Tibial nerve (tissue), 4 donors: ENCODE data around the gene TOMM20. TPM values are rescaled to one million over a fixed set of nuclear protein-coding genes. Genes with fewer than 3 reads are reported as not detected.
"Not testable (repeated sequence)": the region's sequence is repeated elsewhere in the genome, so short reads cannot be mapped to it uniquely, and the experiment has no call there.

Experiments
- DNase-seq, 2 donors: peaks; one replicate each; pipeline ENCODE4 v3.0.0-alpha.2; 2019; ENCODE audit warnings: low spot score in 2 of 2
- H3K27ac ChIP-seq, 4 donors: fragments of 200-600 bp; sonication (generic) in 3 of 4; one replicate each; pipeline ENCODE4 v1.5.1; 2017 to 2019; ENCODE audit warnings: mild to moderate bottlenecking in 1 of 4
- H3K27me3 ChIP-seq, 2 donors: fragments of 200-600 bp; sonication (generic) in 1 of 2; one replicate each; pipeline versions ENCODE4 v1.5.1 to v1.6.0; 2017 to 2019
- H3K36me3 ChIP-seq, 3 donors: fragments of 200-600 bp; sonication (generic); one replicate each; pipeline ENCODE4 v1.5.1; 2018 to 2019
- H3K4me1 ChIP-seq, 4 donors: fragments of 200-600 bp; sonication (generic) in 3 of 4; one replicate each; pipeline ENCODE4 v1.5.1; 2017 to 2019
- H3K4me3 ChIP-seq, 4 donors: fragments of 200-600 bp; sonication (generic) in 3 of 4; one replicate each; pipeline ENCODE4 v1.5.1; 2017 to 2019; ENCODE audit warnings: mild to moderate bottlenecking in 1 of 4, moderate library complexity in 1 of 4
- H3K9me3 ChIP-seq, 4 donors: fragments of 200-600 bp; sonication (generic) in 3 of 4; one replicate each; pipeline ENCODE4 v1.5.1; 2017 to 2019
- CTCF ChIP-seq, 5 experiments: fragments of 200-600 bp in 3 of 5; fragments of 450-650 bp in 2 of 5; sonication (generic) in 3 of 5; IDR thresholded peaks; one replicate each; pipeline ENCODE4 v1.5.1; 2016 to 2019; ENCODE audit warnings: antibody characterized with exemption in 5 of 5, mild to moderate bottlenecking in 3 of 5, moderate library complexity in 2 of 5
- EP300 ChIP-seq, 2 donors: sonication (generic); formaldehyde crosslinking; IDR thresholded peaks; one replicate each; pipeline ENCODE4 v1.6.1; 2017; ENCODE audit warnings: antibody characterized with exemption in 2 of 2, mild to moderate bottlenecking in 1 of 2
- POLR2A ChIP-seq, 2 donors: fragments of 450-650 bp; IDR thresholded peaks; one replicate each; pipeline ENCODE4 v1.6.1; 2017; ENCODE audit warnings: antibody characterized with exemption in 2 of 2, mild to moderate bottlenecking in 2 of 2, moderate library complexity in 2 of 2
- WGBS, 2 donors: methylation state at CpG; one replicate each; pipeline ENCODE4 v1.1.5; 2018; 5-methylcytosine and 5-hydroxymethylcytosine counted together
- total RNA-seq, 4 donors: library from RNA; depleted of rRNA; stranded (reverse); fragments of >200 nt; gene quantifications; one replicate each; pipeline ENCODE4 v1.1.0, GENCODE V29; 2016

TOMM20 gene
- total RNA-seq, 4 donors from 2014 or later, result 57.6 to 105 (median 83.1) TPM

GRCh38 chr1:235095938-235096562 is 32.6 kb downstream of the TOMM20 start:
- TF ChIP-seq CTCF (IDR thresholded peaks at IDR 0.05), result no peak
- no peak for TF ChIP-seq POLR2A (IDR thresholded peaks at IDR 0.05)
- no peak for TF ChIP-seq EP300 (IDR thresholded peaks at IDR 0.05)
- Histone ChIP-seq H3K9me3 (no peaks in the 10 kb centered on the region), H3K27ac (no peak overlapping the region), H3K27me3 (no peaks in the 10 kb centered on the region), H3K4me1 (peaks cover 0 to 36% (median 9%) of the 10 kb centered on the region in 4 donors), H3K36me3 (no peaks in the 10 kb centered on the region), H3K4me3 (no peak overlapping the region)
- 84 to 87% methylated on average over 6 of the region's 6 CpGs for WGBS, 2 donors
- no peak for DNase-seq

GRCh38 chr1:235093696-235094592 is 34.7 kb downstream of the TOMM20 start:
- peak; percentile 75 to 87 for DNase-seq
- WGBS, 2 donors, result 28 to 34% methylated on average over 24 of the region's 24 CpGs
- Histone ChIP-seq H3K4me1 (peaks cover 0 to 49% (median 9%) of the 10 kb centered on the region in 4 donors), H3K36me3 (no peaks in the 10 kb centered on the region), H3K4me3 (peak overlapping the region in 3 of 4 donors; percentile 5 to 32 (median 32)), H3K9me3 (no peaks in the 10 kb centered on the region), H3K27ac (peak overlapping the region in 3 of 4 donors; percentile 1 to 87 (median 80)), H3K27me3 (no peaks in the 10 kb centered on the region)
- TF ChIP-seq EP300 (IDR thresholded peaks at IDR 0.05), result no peak
- TF ChIP-seq CTCF (IDR thresholded peaks at IDR 0.05), result peak; percentile 73 to 92 (median 83)
- no peak for TF ChIP-seq POLR2A (IDR thresholded peaks at IDR 0.05)

- Histone ChIP-seq H3K9me3 (no peaks in the 10 kb centered on the region), H3K4me3 (peak overlapping the region in 3 of 4 donors; percentile 5 to 32 (median 32)), H3K36me3 (no peaks in the 10 kb centered on the region), H3K27ac (peak overlapping the region; percentile 1 to 87 (median 42)), H3K4me1 (peaks cover 0 to 55% (median 9%) of the 10 kb centered on the region in 4 donors), H3K27me3 (no peaks in the 10 kb centered on the region)
- peak in 1 of 2 donors; percentile 26 for TF ChIP-seq EP300 (IDR thresholded peaks at IDR 0.05)
- TF ChIP-seq POLR2A (IDR thresholded peaks at IDR 0.05), result no peak
- DNase-seq, result no peak
- WGBS, 2 donors, result 32 to 33% methylated on average over 16 to 27 of the region's 27 CpGs
Measured at GRCh38 chr1:235093013-235093695, 35.5 kb downstream of the TOMM20 start.

GRCh38 chr1:235092415-235092814 is 36.2 kb downstream of the TOMM20 start:
- H3K27ac ChIP-seq, result peak overlapping the region in 3 of 4 donors; percentile 13 to 87 (median 80)
- not testable (repeated sequence) for H3K9me3 ChIP-seq, H3K36me3 ChIP-seq, H3K27me3 ChIP-seq, DNase-seq, H3K4me3 ChIP-seq
- peaks cover 0 to 55% (median 9%) of the 10 kb centered on the region in 4 donors for H3K4me1 ChIP-seq
- WGBS, 2 donors, result 94 to 95% methylated on average over 14 of the region's 14 CpGs

GRCh38 chr1:235092045-235092406 is 36.6 kb downstream of the TOMM20 start:
- peak overlapping the region in 2 of 4 donors; percentile 80 to 87 for H3K27ac ChIP-seq
- H3K36me3 ChIP-seq, DNase-seq, H3K27me3 ChIP-seq, H3K4me3 ChIP-seq, H3K9me3 ChIP-seq: not testable (repeated sequence)
- H3K4me1 ChIP-seq, result peaks cover 0 to 55% (median 9%) of the 10 kb centered on the region in 4 donors
- WGBS, 2 donors, result 92 to 93% methylated on average over 8 of the region's 8 CpGs

GRCh38 chr1:235091319-235092044 is 37.2 kb downstream of the TOMM20 start:
- peak overlapping the region; percentile 59 to 87 (median 70) for H3K27ac ChIP-seq
- DNase-seq, result not testable (repeated sequence)
- WGBS, 2 donors, result 89 to 90% methylated on average over 20 of the region's 20 CpGs

More at GRCh38 chr1:235091319-235092044, 37.2 kb downstream of the TOMM20 start:
- peaks cover 0 to 55% (median 9%) of the 10 kb centered on the region in 4 donors for H3K4me1 ChIP-seq
- not testable (repeated sequence) for H3K36me3 ChIP-seq, H3K27me3 ChIP-seq, H3K4me3 ChIP-seq, H3K9me3 ChIP-seq
